ENCODE results near the gene ACR.

Gene ACR

GRCh38 chr22:50701428-50702154, 36.4 kb upstream of the ACR start:
- peaks cover 2% of the 10 kb centered on the region for H3K79me1 ChIP-seq (replicated peaks; ENCODE audit: low read length, poor library complexity, severe bottlenecking)
- no peak overlapping the region for H2BK5ac ChIP-seq (ENCODE audit: low read depth, low read length, poor library complexity, severe bottlenecking)
- peaks cover 33% of the 10 kb centered on the region for H3K4me1 ChIP-seq (ENCODE audit: control insufficient read depth, insufficient read depth, low read depth, low read length)
- H3K9me3 ChIP-seq (ENCODE audit: control insufficient read depth, low read length): no peaks in the 10 kb centered on the region
- no peak overlapping the region for H3K27ac ChIP-seq (ENCODE audit: low read length, poor library complexity, severe bottlenecking)
- no peak overlapping the region for H3K4ac ChIP-seq (ENCODE audit: low read depth in 1 of 2, low read length in 2 of 2)
- peaks cover 0 to 12% of the 10 kb centered on the region in 2 experiments for H3K27me3 ChIP-seq (ENCODE audit: control insufficient read depth in 1 of 2, insufficient read depth in 1 of 2, low read length in 2 of 2)
- H3K14ac ChIP-seq (ENCODE audit: low read length in 2 of 2): no peak overlapping the region
- no peak overlapping the region for H2AK5ac ChIP-seq (ENCODE audit: low read length, severe bottlenecking)
- H3K4me2 ChIP-seq (ENCODE audit: low read length, poor library complexity, severe bottlenecking): no peak overlapping the region
- H2BK12ac ChIP-seq (ENCODE audit: low read length in 2 of 2): no peak overlapping the region
- H4K8ac ChIP-seq (ENCODE audit: low read length): no peak overlapping the region
- H3K36me3 ChIP-seq (ENCODE audit: control insufficient read depth in 1 of 2, insufficient read depth in 2 of 2, low read depth in 1 of 2, low read length in 2 of 2): peaks cover 0 to 25% of the 10 kb centered on the region in 2 experiments
- H2AFZ ChIP-seq (ENCODE audit: low read depth, low read length): no peak overlapping the region
- 93% methylated on average over 11 of the region's 11 CpGs for whole genome bisulfite sequencing
- no peak overlapping the region for H2BK15ac ChIP-seq (ENCODE audit: low read depth, poor library complexity, severe bottlenecking)
- no peak overlapping the region for H3K18ac ChIP-seq (ENCODE audit: low read depth in 1 of 2, low read length in 2 of 2)
- H4K91ac ChIP-seq (ENCODE audit: low read length): no peak overlapping the region
- H2BK120ac ChIP-seq (ENCODE audit: low read depth, low read length): no peak overlapping the region
- no peak overlapping the region for H3K9ac ChIP-seq (ENCODE audit: low read length)
- no peak overlapping the region for H3K23ac ChIP-seq (ENCODE audit: low read length in 2 of 2)
- no peak overlapping the region for H3K4me3 ChIP-seq (ENCODE audit: insufficient read depth in 1 of 2, low read depth in 1 of 2, low read length in 2 of 2)
- DNase-seq: no peak

DNA sequence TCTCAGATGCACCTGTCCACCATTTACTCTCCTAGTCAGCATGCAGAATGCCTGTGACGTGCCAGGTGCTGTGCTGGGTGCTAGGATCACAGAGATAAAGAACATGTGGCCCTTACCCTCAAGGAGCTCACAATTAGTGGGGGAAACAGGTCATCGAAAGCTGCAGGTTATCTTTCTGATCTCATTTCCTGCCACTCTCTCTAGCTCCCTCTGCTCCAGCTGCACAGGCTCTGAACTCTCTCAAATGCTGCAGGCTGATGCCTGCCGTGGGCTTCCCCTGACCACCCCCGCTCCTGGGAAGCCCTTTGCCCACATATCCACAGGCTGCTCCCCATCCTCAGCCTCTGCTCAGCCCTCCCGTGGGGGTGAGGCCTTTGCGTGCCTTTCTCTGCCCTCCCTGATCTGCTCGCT, 35.7 kb upstream of the ACR start:
- Histone ChIP-seq H3K9me3 (ENCODE audit: control insufficient read depth, low read length) (no peaks in the 10 kb centered on the region), H3K4ac (ENCODE audit: low read depth in 1 of 2, low read length in 2 of 2) (no peak overlapping the region)
- WGBS: 65% methylated on average over 7 of the region's 7 CpGs

GRCh38 chr22:50702821-50703725, 34.9 kb upstream of the ACR start:
- Histone ChIP-seq H3K36me3 (ENCODE audit: control insufficient read depth in 1 of 2, insufficient read depth in 2 of 2, low read depth in 1 of 2, low read length in 2 of 2) (peaks cover 0 to 26% of the 10 kb centered on the region in 2 experiments), H3K23ac (ENCODE audit: low read length in 2 of 2) (no peak overlapping the region), H2BK12ac (ENCODE audit: low read length in 2 of 2) (no peak overlapping the region), H3K9me3 (ENCODE audit: control insufficient read depth, low read length) (no peaks in the 10 kb centered on the region), H3K27me3 (ENCODE audit: control insufficient read depth in 1 of 2, insufficient read depth in 1 of 2, low read length in 2 of 2) (peaks cover 0 to 3% of the 10 kb centered on the region in 2 experiments), H2BK5ac (ENCODE audit: low read depth, low read length, poor library complexity, severe bottlenecking) (no peak overlapping the region), H2BK120ac (ENCODE audit: low read depth, low read length) (no peak overlapping the region), H2AK5ac (ENCODE audit: low read length, severe bottlenecking) (no peak overlapping the region), H4K91ac (ENCODE audit: low read length) (no peak overlapping the region), H3K14ac (ENCODE audit: low read length in 2 of 2) (peak overlapping the region in 1 of 2 experiments; percentile 35), H3K4me3 (ENCODE audit: insufficient read depth in 1 of 2, low read depth in 1 of 2, low read length in 2 of 2) (no peak overlapping the region), H3K79me1 (replicated peaks; ENCODE audit: low read length, poor library complexity, severe bottlenecking) (no peaks in the 10 kb centered on the region), H3K27ac (ENCODE audit: low read length, poor library complexity, severe bottlenecking) (no peak overlapping the region), H3K9ac (ENCODE audit: low read length) (no peak overlapping the region), H3K4me2 (ENCODE audit: low read length, poor library complexity, severe bottlenecking) (no peak overlapping the region), H3K4me1 (ENCODE audit: control insufficient read depth, insufficient read depth, low read depth, low read length) (peaks cover 21% of the 10 kb centered on the region), H2BK15ac (ENCODE audit: low read depth, poor library complexity, severe bottlenecking) (no peak overlapping the region), H4K8ac (ENCODE audit: low read length) (no peak overlapping the region), H3K18ac (ENCODE audit: low read depth in 1 of 2, low read length in 2 of 2) (no peak overlapping the region), H2AFZ (ENCODE audit: low read depth, low read length) (no peak overlapping the region), H3K4ac (ENCODE audit: low read depth in 1 of 2, low read length in 2 of 2) (no peak overlapping the region)
- DNase-seq: no peak
- whole genome bisulfite sequencing: 93% methylated on average over 17 of the region's 20 CpGs

More for the DNA sequence above, 35.7 kb upstream of the ACR start:
- H3K36me3 ChIP-seq (ENCODE audit: control insufficient read depth in 1 of 2, insufficient read depth in 2 of 2, low read depth in 1 of 2, low read length in 2 of 2): peaks cover 0 to 26% of the 10 kb centered on the region in 2 experiments
- no peak overlapping the region for H3K9ac ChIP-seq (ENCODE audit: low read length)
- no peak overlapping the region for H3K4me3 ChIP-seq (ENCODE audit: insufficient read depth in 1 of 2, low read depth in 1 of 2, low read length in 2 of 2)
- H2BK5ac ChIP-seq (ENCODE audit: low read depth, low read length, poor library complexity, severe bottlenecking): no peak overlapping the region
- H3K4me1 ChIP-seq (ENCODE audit: control insufficient read depth, insufficient read depth, low read depth, low read length): peaks cover 27% of the 10 kb centered on the region
- no peak overlapping the region for H3K27ac ChIP-seq (ENCODE audit: low read length, poor library complexity, severe bottlenecking)
- no peak overlapping the region for H3K4me2 ChIP-seq (ENCODE audit: low read length, poor library complexity, severe bottlenecking)
- H2BK15ac ChIP-seq (ENCODE audit: low read depth, poor library complexity, severe bottlenecking): no peak overlapping the region
- peaks cover 0 to 7% of the 10 kb centered on the region in 2 experiments for H3K27me3 ChIP-seq (ENCODE audit: control insufficient read depth in 1 of 2, insufficient read depth in 1 of 2, low read length in 2 of 2)
- H4K8ac ChIP-seq (ENCODE audit: low read length): no peak overlapping the region
- H3K79me1 ChIP-seq (replicated peaks; ENCODE audit: low read length, poor library complexity, severe bottlenecking): peaks cover 2% of the 10 kb centered on the region
- H2AK5ac ChIP-seq (ENCODE audit: low read length, severe bottlenecking): no peak overlapping the region
- no peak overlapping the region for H4K91ac ChIP-seq (ENCODE audit: low read length)
- no peak overlapping the region for H2BK12ac ChIP-seq (ENCODE audit: low read length in 2 of 2)
- no peak overlapping the region for H2BK120ac ChIP-seq (ENCODE audit: low read depth, low read length)
- H2AFZ ChIP-seq (ENCODE audit: low read depth, low read length): no peak overlapping the region
- no peak overlapping the region for H3K23ac ChIP-seq (ENCODE audit: low read length in 2 of 2)
- H3K14ac ChIP-seq (ENCODE audit: low read length in 2 of 2): no peak overlapping the region
- no peak for DNase-seq
- no peak overlapping the region for H3K18ac ChIP-seq (ENCODE audit: low read depth in 1 of 2, low read length in 2 of 2)

Data from mesenchymal stem cell (in vitro differentiated cells and primary cell).